Mesendoderm (in vitro differentiated cells): ENCODE data around the gene G3BP1. TPM values are rescaled to one million over a fixed set of nuclear protein-coding genes. Genes with fewer than 3 reads are reported as not detected.
"Not testable (repeated sequence)": the region's sequence is repeated elsewhere in the genome, so short reads cannot be mapped to it uniquely, and the experiment has no call there.

ENCODE experiments used
- DNase-seq: peaks from one replicate; pipeline ENCODE4 v3.0.0; 2013
- H2AK5ac ChIP-seq: 2 replicates; pipeline ENCODE4 v1.6.1; 2013; ENCODE audit warnings: low read length, inconsistent platforms
- H2BK120ac ChIP-seq: 2 replicates; pipeline ENCODE4 v1.6.1; 2013; ENCODE audit warnings: low read depth, mild to moderate bottlenecking, low read length, moderate library complexity, mixed read lengths
- H2BK15ac ChIP-seq: replicated peaks from 2 replicates; pipeline ENCODE4 v1.6.1; 2013; ENCODE audit warnings: low read depth, mild to moderate bottlenecking, moderate library complexity
- H2BK5ac ChIP-seq: 2 replicates; pipeline ENCODE4 v1.6.1; 2013; ENCODE audit warnings: low read length, inconsistent platforms
- H3K18ac ChIP-seq: 2 replicates; pipeline ENCODE4 v1.6.1; 2013; ENCODE audit warnings: mild to moderate bottlenecking, low read length, mixed read lengths
- H3K23ac ChIP-seq: one replicate; pipeline ENCODE4 v1.6.1; 2013; ENCODE audit warnings: low read length
- H3K27ac ChIP-seq: 2 replicates; pipeline ENCODE4 v1.5.1; 2013; ENCODE audit warnings: low read depth, mild to moderate bottlenecking, inconsistent platforms, low read length, moderate library complexity
- H3K27me3 ChIP-seq: 2 replicates; pipeline ENCODE4 v1.6.1; 2013; ENCODE audit warnings: low read length, control low read depth, mild to moderate bottlenecking, inconsistent platforms; ENCODE audit not compliant: insufficient read depth, poor library complexity
- H3K36me3 ChIP-seq: 2 replicates; pipeline ENCODE4 v1.6.1; 2013; ENCODE audit warnings: low read length, inconsistent platforms; ENCODE audit not compliant: control insufficient read depth, insufficient read depth
- H3K4ac ChIP-seq: one replicate; pipeline ENCODE4 v1.6.1; 2013; ENCODE audit warnings: low read depth, mild to moderate bottlenecking, low read length, moderate library complexity
- H3K4me1 ChIP-seq: 2 replicates; pipeline ENCODE4 v1.6.1; 2013; ENCODE audit warnings: low read depth, low read length, inconsistent platforms; ENCODE audit not compliant: control insufficient read depth
- H3K4me2 ChIP-seq: 2 replicates; pipeline ENCODE4 v1.6.1; 2013; ENCODE audit warnings: low read length
- H3K4me3 ChIP-seq: 2 replicates; pipeline ENCODE4 v1.5.1; 2013; ENCODE audit warnings: mild to moderate bottlenecking, low read length
- H3K56ac ChIP-seq: one replicate; pipeline ENCODE4 v1.6.1; 2013; ENCODE audit warnings: low read length
- H3K79me1 ChIP-seq: 2 replicates; pipeline ENCODE4 v1.6.1; 2013; ENCODE audit warnings: low read length, inconsistent platforms
- H3K79me2 ChIP-seq: 2 replicates; pipeline ENCODE4 v1.6.1; 2013; ENCODE audit warnings: mild to moderate bottlenecking, low read length; ENCODE audit not compliant: control insufficient read depth, insufficient read depth
- H3K9ac ChIP-seq: 2 replicates; pipeline ENCODE4 v1.6.1; 2013; ENCODE audit warnings: low read length, inconsistent platforms
- H4K5ac ChIP-seq: one replicate; pipeline ENCODE4 v1.6.1; 2013; ENCODE audit warnings: low read length
- H4K8ac ChIP-seq: one replicate; pipeline ENCODE4 v1.6.1; 2013; ENCODE audit warnings: low read depth, mild to moderate bottlenecking, control low read depth, low read length, moderate library complexity
- WGBS: extraction: QIAGEN DNeasy Blood & Tissue Kit; methylation state at CpG from one replicate; pipeline ENCODE4 v1.1.7; 2013; ENCODE audit warnings: low lambda C conversion rate, missing lambda C conversion rate; ENCODE audit not compliant: insufficient coverage; ENCODE audit errors: extremely low coverage; 5-methylcytosine and 5-hydroxymethylcytosine counted together
- polyA plus RNA-seq, 2 experiments: library from polyadenylated mRNA; stranded (reverse); fragments of 200-250 nt; gene quantifications; one replicate each; pipeline ENCODE4 v1.2.3, GENCODE V29; 2013

Gene G3BP1
- 191 TPM for polyA plus RNA-seq (2013, experiment 1 of 2)
- 192 TPM for polyA plus RNA-seq (2013, experiment 2 of 2)

DNA sequence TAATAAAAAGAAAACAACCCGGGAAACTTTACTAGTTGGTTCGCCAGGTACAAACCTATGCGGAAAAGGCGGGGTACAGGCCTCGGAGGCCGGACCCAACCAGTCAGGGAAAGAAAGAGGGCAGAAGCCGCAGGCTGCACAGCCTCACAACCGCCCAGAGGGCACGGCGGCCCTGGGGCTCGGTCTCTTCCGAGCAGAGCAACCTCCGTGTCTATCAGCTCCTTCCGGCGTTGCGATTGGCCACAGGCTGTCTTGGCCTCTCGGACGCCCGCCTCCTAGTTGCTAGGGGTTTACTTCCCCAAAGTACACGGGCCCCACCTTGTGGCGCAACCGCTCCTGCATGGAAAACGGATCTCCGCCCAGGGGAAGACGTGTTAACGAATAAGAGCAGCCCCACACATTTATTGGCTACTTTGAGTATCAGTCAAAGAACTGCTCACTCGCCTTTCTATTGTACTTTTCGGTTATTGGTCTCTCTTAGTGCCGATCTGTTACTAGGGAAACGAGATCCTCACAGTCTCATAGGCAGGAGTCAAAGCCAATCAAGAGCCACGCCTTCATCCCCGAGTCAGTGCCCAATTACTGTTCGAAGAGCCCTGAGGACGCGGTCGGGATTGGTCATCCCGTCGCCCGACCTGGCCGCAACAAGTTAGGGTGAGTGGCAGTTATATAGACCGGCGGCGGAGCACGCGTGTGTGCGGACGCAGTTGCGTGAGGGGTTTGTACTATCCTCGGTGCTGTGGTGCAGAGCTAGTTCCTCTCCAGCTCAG is at the start of gene G3BP1:
Gene G3BP1 (plus strand): TSS at position 696 of the 770 bp plus-strand sequence. CDS start 14,667 bp downstream, outside the sequence.
- peak within 1 kb of the TSS; percentile 94 for H3K18ac ChIP-seq
- H3K4ac ChIP-seq: peak within 1 kb of the TSS; percentile 96
- H3K79me2 ChIP-seq: peaks cover 43% of the 10 kb centered on the region
- H3K4me3 ChIP-seq: peak within 1 kb of the TSS; percentile 60
- H3K4me2 ChIP-seq: peak within 1 kb of the TSS; percentile 89
- peak within 1 kb of the TSS; percentile 99 for H3K56ac ChIP-seq
- H3K27me3 ChIP-seq: no peaks in the 10 kb centered on the region
- no peaks in the 10 kb centered on the region for H3K79me1 ChIP-seq
- peaks cover 3% of the 10 kb centered on the region for H3K4me1 ChIP-seq
- peak; percentile 100 for DNase-seq
- peak within 1 kb of the TSS; percentile 96 for H3K27ac ChIP-seq
- H3K36me3 ChIP-seq: no peaks in the 10 kb centered on the region
- peak within 1 kb of the TSS; percentile 92 for H2BK5ac ChIP-seq
- peak within 1 kb of the TSS; percentile 99 for H3K23ac ChIP-seq
- H4K5ac ChIP-seq: peak within 1 kb of the TSS; percentile 88
- H4K8ac ChIP-seq: no peak within 1 kb of the TSS
- no CpG with 5 or more reads among the region's 49 CpGs for WGBS
- peak within 1 kb of the TSS; percentile 97 for H3K9ac ChIP-seq
- no peak within 1 kb of the TSS for H2BK120ac ChIP-seq
- no peak within 1 kb of the TSS for H2AK5ac ChIP-seq
- no peak within 1 kb of the TSS for H2BK15ac ChIP-seq

DNA sequence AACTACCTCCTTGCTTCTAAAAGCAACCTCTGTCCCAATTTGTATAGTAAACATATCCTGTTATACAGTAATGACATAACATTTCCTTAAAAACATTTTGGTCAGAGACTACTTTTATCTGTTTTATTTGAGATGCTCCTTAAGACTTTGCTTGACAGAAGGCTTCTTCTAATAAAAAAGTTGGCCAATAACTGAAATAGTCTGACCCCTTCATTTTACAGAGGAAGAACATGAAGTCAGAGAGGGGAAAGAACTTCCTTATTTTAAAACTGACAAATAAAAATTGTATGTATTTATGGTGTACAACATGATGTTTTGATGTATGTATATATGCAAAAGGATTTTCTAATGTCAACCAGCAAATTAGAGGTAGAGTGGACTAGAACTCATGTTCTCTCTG is 49.2 kb upstream of the G3BP1 start:
- DNase-seq: no peak
- H4K8ac ChIP-seq: no peak overlapping the region
- H2BK5ac ChIP-seq: no peak overlapping the region
- H3K79me2 ChIP-seq: no peaks in the 10 kb centered on the region
- H2AK5ac ChIP-seq: no peak overlapping the region
- H2BK15ac ChIP-seq: no peak overlapping the region
- H3K4me1 ChIP-seq: peaks cover 8% of the 10 kb centered on the region
- no peak overlapping the region for H4K5ac ChIP-seq
- no peak overlapping the region for H3K56ac ChIP-seq
- H2BK120ac ChIP-seq: no peak overlapping the region
- H3K4me2 ChIP-seq: no peak overlapping the region
- H3K4ac ChIP-seq: no peak overlapping the region
- H3K9ac ChIP-seq: no peak overlapping the region
- no peak overlapping the region for H3K18ac ChIP-seq
- H3K4me3 ChIP-seq: no peak overlapping the region
- H3K79me1 ChIP-seq: no peaks in the 10 kb centered on the region
- no peak overlapping the region for H3K27ac ChIP-seq
- no peaks in the 10 kb centered on the region for H3K36me3 ChIP-seq
- no peak overlapping the region for H3K23ac ChIP-seq
- no peaks in the 10 kb centered on the region for H3K27me3 ChIP-seq

DNA sequence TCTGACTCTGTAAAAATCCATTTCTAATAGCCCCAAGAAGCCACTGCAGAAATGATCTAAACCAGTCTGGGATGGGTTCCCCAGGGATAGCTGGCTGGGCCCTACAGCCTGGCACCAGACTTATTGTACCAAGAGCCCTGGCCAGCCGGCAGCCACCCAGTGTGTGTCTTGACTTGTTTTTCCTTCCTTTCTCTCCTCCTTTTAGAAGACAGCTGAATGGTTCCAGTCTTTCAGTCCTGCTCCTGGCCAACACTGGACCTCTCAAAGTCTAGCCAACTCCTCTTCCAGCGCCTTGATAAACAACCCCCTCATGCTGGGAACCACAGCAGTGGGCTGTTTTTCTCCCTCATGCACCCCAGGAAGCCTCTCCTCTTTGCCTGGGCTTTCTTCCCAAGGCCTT is 47.4 kb upstream of the G3BP1 start:
- Histone ChIP-seq H3K18ac (no peak overlapping the region), H3K4me3 (no peak overlapping the region), H3K4me2 (no peak overlapping the region), H3K9ac (no peak overlapping the region), H4K5ac (no peak overlapping the region), H3K27ac (no peak overlapping the region), H3K36me3 (no peaks in the 10 kb centered on the region), H3K4me1 (peaks cover 4% of the 10 kb centered on the region), H3K56ac (no peak overlapping the region), H2AK5ac (no peak overlapping the region), H3K27me3 (no peaks in the 10 kb centered on the region), H2BK15ac (no peak overlapping the region), H2BK120ac (no peak overlapping the region), H4K8ac (no peak overlapping the region), H3K4ac (no peak overlapping the region), H3K79me1 (no peaks in the 10 kb centered on the region), H3K79me2 (no peaks in the 10 kb centered on the region), H3K23ac (no peak overlapping the region), H2BK5ac (no peak overlapping the region)
- DNase-seq: no peak
- WGBS: no CpG with 5 or more reads among the region's 2 CpGs

DNA sequence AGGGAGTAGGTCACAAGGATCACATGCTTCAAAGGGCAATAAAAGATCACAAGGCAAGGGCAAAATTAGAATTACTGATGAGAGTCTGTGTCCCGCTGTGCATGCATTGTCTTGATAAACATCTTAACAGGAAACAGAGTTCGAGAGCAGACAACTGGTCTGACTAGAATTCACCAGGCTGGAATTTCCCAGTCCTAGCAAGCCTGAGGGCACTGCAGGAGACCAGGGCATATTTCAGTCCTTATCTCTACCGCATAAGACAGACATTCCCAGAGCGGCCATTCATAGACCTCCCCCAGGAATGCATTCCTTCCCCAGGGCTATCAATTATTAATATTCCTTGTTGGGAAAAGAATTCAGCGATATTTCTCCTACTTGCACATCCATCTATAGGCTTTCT is 42.2 kb upstream of the G3BP1 start:
- not testable (repeated sequence) for H3K79me2 ChIP-seq, H3K27ac ChIP-seq, H3K4me1 ChIP-seq, H3K9ac ChIP-seq, H3K79me1 ChIP-seq, H2AK5ac ChIP-seq, H3K18ac ChIP-seq, H3K36me3 ChIP-seq, H3K56ac ChIP-seq, H4K8ac ChIP-seq, H2BK5ac ChIP-seq, H3K4me2 ChIP-seq, H3K23ac ChIP-seq, H3K4me3 ChIP-seq, H3K4ac ChIP-seq, H2BK120ac ChIP-seq, H4K5ac ChIP-seq, H3K27me3 ChIP-seq, H2BK15ac ChIP-seq
- WGBS: no CpG with 5 or more reads among the region's 5 CpGs
- peak; percentile 70 for DNase-seq

- Histone ChIP-seq H3K27me3 (no peaks in the 10 kb centered on the region), H3K4me1 (no peaks in the 10 kb centered on the region), H3K23ac (no peak overlapping the region), H2BK5ac (no peak overlapping the region), H3K9ac (no peak overlapping the region), H4K5ac (no peak overlapping the region), H3K4me2 (no peak overlapping the region), H3K56ac (no peak overlapping the region), H2AK5ac (no peak overlapping the region), H4K8ac (no peak overlapping the region), H2BK15ac (no peak overlapping the region), H3K18ac (no peak overlapping the region), H3K36me3 (no peaks in the 10 kb centered on the region), H3K4me3 (no peak overlapping the region), H3K79me1 (no peaks in the 10 kb centered on the region), H3K4ac (no peak overlapping the region), H3K79me2 (no peaks in the 10 kb centered on the region), H2BK120ac (no peak overlapping the region), H3K27ac (no peak overlapping the region)
- no peak for DNase-seq
- no CpG with 5 or more reads among the region's 7 CpGs for WGBS
These were observed 41.4 kb upstream of the G3BP1 start for GRCh38 chr5:151730381-151730780.
